Gastroesophageal sphincter (tissue), 3 donors: Measurements from ENCODE around the gene KRTAP9-1.
"Not testable (repeated sequence)": the region's sequence is repeated elsewhere in the genome, so short reads cannot be mapped to it uniquely, and the experiment has no call there.

Source experiments
- POLR2A ChIP-seq, 2 donors: fragments of 450-650 bp; IDR thresholded peaks; one replicate each; pipeline ENCODE4 v1.6.1; 2017; ENCODE audit warnings: antibody characterized with exemption in 2 of 2, mild to moderate bottlenecking in 2 of 2, moderate library complexity in 1 of 2
- TF ChIP-seq, protein P1 (sequence below), 4 experiments: fragments of 200-600 bp in 2 of 4; fragments of 450-650 bp in 2 of 4; sonication (generic) in 1 of 4; IDR thresholded peaks; one replicate each; pipeline ENCODE4 v1.5.1; 2017 to 2019; ENCODE audit warnings: antibody characterized with exemption in 4 of 4, mild to moderate bottlenecking in 2 of 4, moderate library complexity in 2 of 4

DNA sequence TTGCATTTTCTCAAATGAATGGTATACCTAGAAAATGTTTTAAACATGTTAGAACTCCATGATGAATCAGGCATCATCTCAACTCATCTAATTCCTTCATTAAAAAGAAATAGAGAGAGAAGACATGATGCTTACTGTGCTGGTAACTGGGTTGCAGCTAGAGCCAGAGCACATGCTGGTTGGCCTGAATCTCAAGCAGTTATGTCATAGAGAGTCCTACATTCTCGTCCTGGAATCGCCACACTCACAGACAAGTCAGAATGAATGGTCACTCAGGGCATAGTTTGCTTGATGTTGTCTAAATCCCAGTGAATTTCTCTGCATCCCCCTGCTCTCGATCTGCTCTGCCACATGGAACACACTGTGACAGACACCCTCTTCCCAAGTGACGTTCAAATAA lies 47.4 kb downstream of the KRTAP9-1 start:
- TF ChIP-seq, protein P1, sequence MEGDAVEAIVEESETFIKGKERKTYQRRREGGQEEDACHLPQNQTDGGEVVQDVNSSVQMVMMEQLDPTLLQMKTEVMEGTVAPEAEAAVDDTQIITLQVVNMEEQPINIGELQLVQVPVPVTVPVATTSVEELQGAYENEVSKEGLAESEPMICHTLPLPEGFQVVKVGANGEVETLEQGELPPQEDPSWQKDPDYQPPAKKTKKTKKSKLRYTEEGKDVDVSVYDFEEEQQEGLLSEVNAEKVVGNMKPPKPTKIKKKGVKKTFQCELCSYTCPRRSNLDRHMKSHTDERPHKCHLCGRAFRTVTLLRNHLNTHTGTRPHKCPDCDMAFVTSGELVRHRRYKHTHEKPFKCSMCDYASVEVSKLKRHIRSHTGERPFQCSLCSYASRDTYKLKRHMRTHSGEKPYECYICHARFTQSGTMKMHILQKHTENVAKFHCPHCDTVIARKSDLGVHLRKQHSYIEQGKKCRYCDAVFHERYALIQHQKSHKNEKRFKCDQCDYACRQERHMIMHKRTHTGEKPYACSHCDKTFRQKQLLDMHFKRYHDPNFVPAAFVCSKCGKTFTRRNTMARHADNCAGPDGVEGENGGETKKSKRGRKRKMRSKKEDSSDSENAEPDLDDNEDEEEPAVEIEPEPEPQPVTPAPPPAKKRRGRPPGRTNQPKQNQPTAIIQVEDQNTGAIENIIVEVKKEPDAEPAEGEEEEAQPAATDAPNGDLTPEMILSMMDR (IDR thresholded peaks at IDR 0.05), result not testable (repeated sequence)
- not testable (repeated sequence) for TF ChIP-seq POLR2A (IDR thresholded peaks at IDR 0.05)
